Measurements from ENCODE around the gene OR2T3. TPM values are rescaled to one million over a fixed set of nuclear protein-coding genes. Genes with fewer than 3 reads are reported as not detected.

Gene OR2T3
- total and polyA plus RNA-seq, 2 of the 8 experiments (the other 6 are each of a cell fraction or from before 2014, with no cell fraction given): not detected

GRCh38 chr1:248471154-248471553, 2.0 kb upstream of the OR2T3 start:
- H3K23ac ChIP-seq (ENCODE audit: insufficient read length): no peak overlapping the region
- H3K4me3 ChIP-seq (ENCODE audit: extremely low read depth in 1 of 4, insufficient read depth in 2 of 4, low read depth in 3 of 4, low read length in 4 of 4): no peak overlapping the region
- no peak for TF ChIP-seq EP300 (IDR thresholded peaks at IDR 0.05; ENCODE audit: borderline replicate concordance in 1 of 2, low read depth in 2 of 2, low read length in 2 of 2)
- TF ChIP-seq TAF1 (IDR thresholded peaks at IDR 0.05; ENCODE audit: low read depth, low read length): no peak
- TF ChIP-seq RXRA (IDR thresholded peaks at IDR 0.05; ENCODE audit: insufficient read depth, low read depth, low read length): no peak
- no peak for TF ChIP-seq TBP (IDR thresholded peaks at IDR 0.05; ENCODE audit: low read depth, low read length)
- TF ChIP-seq JUN (IDR thresholded peaks at IDR 0.05; ENCODE audit: low read depth, low read length): no peak
- no peak for TF ChIP-seq SUZ12 (IDR thresholded peaks at IDR 0.05; ENCODE audit: low read length)
- no peak for TF ChIP-seq TCF12 (IDR thresholded peaks at IDR 0.05; ENCODE audit: low read depth, low read length)
- no peak for TF ChIP-seq TEAD4 (IDR thresholded peaks at IDR 0.05; ENCODE audit: low read depth, low read length)
- ChIA-PET POLR2A (ENCODE audit: partially characterized antibody) (no interaction called here), CTCF (ENCODE audit: partially characterized antibody) (interaction anchor here (0.6 kb wide), 1 partner anchor 1776 kb away, joined by 4 read pairs; no protein-coding TSS in a partner anchor)
- no peak for FAIRE-seq
- H3K4ac ChIP-seq (replicated peaks; ENCODE audit: insufficient read length, low read depth, low read length): no peak overlapping the region
- no peak overlapping the region for H4K91ac ChIP-seq (replicated peaks; ENCODE audit: insufficient read length, low read length)
- H3K27ac ChIP-seq (ENCODE audit: low read depth, low read length): no peak overlapping the region
- no peaks in the 10 kb centered on the region for H3K23me2 ChIP-seq (ENCODE audit: low read depth, low read length)
- H2BK120ac ChIP-seq (replicated peaks; ENCODE audit: low read depth, low read length): no peak overlapping the region
- no peak overlapping the region for H3K4me2 ChIP-seq (ENCODE audit: insufficient read depth in 1 of 2, low read depth in 2 of 2, low read length in 2 of 2)
- H2BK20ac ChIP-seq (ENCODE audit: low read length): no peak overlapping the region
- no peaks in the 10 kb centered on the region for H4K20me1 ChIP-seq (replicated peaks in 1 of 2; ENCODE audit: control insufficient read depth in 1 of 2, insufficient read depth in 2 of 2, low read length in 2 of 2)
- no peaks in the 10 kb centered on the region for H3K79me2 ChIP-seq (ENCODE audit: control insufficient read depth in 1 of 2, insufficient read depth in 2 of 2, low read length in 2 of 2)
- H3K14ac ChIP-seq (ENCODE audit: insufficient read length): no peak overlapping the region
- no peak overlapping the region for H2BK12ac ChIP-seq (ENCODE audit: low read depth, low read length)
- no peak overlapping the region for H2BK5ac ChIP-seq (ENCODE audit: low read depth, low read length)
- H4K8ac ChIP-seq (ENCODE audit: extremely low read depth, insufficient read depth, low read length): no peak overlapping the region
- WGBS, 2 experiments (ENCODE audit: extremely low coverage in 1 of 2, insufficient coverage in 1 of 2, insufficient read length in 1 of 2, insufficient replicate concordance in 2 of 2, low coverage in 1 of 2, low lambda C conversion rate in 2 of 2, missing lambda C conversion rate in 1 of 2): 71% methylated on average over 4 of the region's 4 CpGs; no CpG with 5 or more reads in 1 of the 2 experiments
- no peak overlapping the region for H2AK5ac ChIP-seq (ENCODE audit: low read depth, low read length)
- H3K18ac ChIP-seq (ENCODE audit: extremely low read depth, low read length): no peak overlapping the region
- no peak for DNase-seq (ENCODE audit: low read depth in 1 of 2, low spot score in 2 of 2)
- no peak overlapping the region for H2BK15ac ChIP-seq (ENCODE audit: low read length)
- H3K79me1 ChIP-seq (ENCODE audit: low read depth, low read length): no peaks in the 10 kb centered on the region
- no peak overlapping the region for H3K9ac ChIP-seq (replicated peaks in 1 of 4; ENCODE audit: extremely low read depth in 1 of 4, low read depth in 3 of 4, low read length in 3 of 4)
- no peaks in the 10 kb centered on the region for H3K27me3 ChIP-seq (replicated peaks in 1 of 4; ENCODE audit: control insufficient read depth in 3 of 4, extremely low read depth in 1 of 4, insufficient read depth in 3 of 4, low read length in 3 of 4)
- no peaks in the 10 kb centered on the region for H3K4me1 ChIP-seq (replicated peaks in 1 of 4; ENCODE audit: control insufficient read depth in 3 of 4, insufficient read depth in 4 of 4, low read length in 3 of 4)
- H3K36me3 ChIP-seq (ENCODE audit: control insufficient read depth in 2 of 4, insufficient read depth in 4 of 4, low read length in 3 of 4): no peaks in the 10 kb centered on the region
- H2AFZ ChIP-seq (ENCODE audit: low read length): no peak overlapping the region
- H4K5ac ChIP-seq (ENCODE audit: insufficient read length, low read depth, low read length): no peak overlapping the region
- H3K56ac ChIP-seq (replicated peaks; ENCODE audit: insufficient read length, low read depth, low read length): no peak overlapping the region
- H3K9me3 ChIP-seq (ENCODE audit: insufficient read depth in 2 of 2, low read depth in 1 of 2, low read length in 1 of 2): peaks cover 20 to 27% of the 10 kb centered on the region in 2 experiments; a peak in 3 of 4 replicates
